Colonic mucosa (tissue), 4 donors: ENCODE results near the gene GRIA2. TPM values are rescaled to one million over a fixed set of nuclear protein-coding genes. Genes with fewer than 3 reads are reported as not detected.

Experiments used
- DNase-seq: peaks from one replicate; pipeline ENCODE4 v3.0.0-alpha.2; 2020
- H3K27ac ChIP-seq: fragments of 200-600 bp; one replicate; pipeline ENCODE4 v1.8.0; 2021
- H3K27me3 ChIP-seq: fragments of 200-600 bp; one replicate; pipeline ENCODE4 v1.8.0; 2021
- H3K36me3 ChIP-seq: fragments of 200-600 bp; one replicate; pipeline ENCODE4 v1.8.0; 2021
- H3K4me1 ChIP-seq: fragments of 200-600 bp; one replicate; pipeline ENCODE4 v1.8.0; 2021; ENCODE audit warnings: mild to moderate bottlenecking
- H3K4me3 ChIP-seq: fragments of 200-600 bp; one replicate; pipeline ENCODE4 v1.8.0; 2021
- H3K9ac ChIP-seq, 2 donors: one replicate each; pipeline ENCODE4 v1.7.0; 2013; ENCODE audit warnings: control low read depth in 2 of 2, low read depth in 2 of 2, low read length in 2 of 2
- H3K9me3 ChIP-seq: fragments of 200-600 bp; one replicate; pipeline ENCODE4 v1.8.0; 2021
- CTCF ChIP-seq: fragments of 200-600 bp; IDR thresholded peaks from one replicate; pipeline ENCODE4 v1.8.0; 2022; ENCODE audit warnings: antibody characterized with exemption, mild to moderate bottlenecking
- intact Hi-C: fragments of 100-400 bp; cut with DNase I; formaldehyde crosslinking; loops from one replicate; pipeline ENCODE4 v1.14.1; 2022
- total RNA-seq, 2 donors: library from RNA; stranded (reverse); fragmentation: NEBNext Ultra II Directional in 1 of 2; extraction: Animal tissue kit (Norgen Biotek cat#: 25700) in 1 of 2; gene quantifications; one replicate each; pipeline ENCODE4 v1.2.1, GENCODE V29; 2021
- donor health status: healthy.
- donor health status: DM: no; HTN: no; CAD: no.
- donor health status: DM: no; HTN: no; CAD: no.

Gene GRIA2
- total RNA-seq, 2 donors from 2014 or later, result not detected

DNA sequence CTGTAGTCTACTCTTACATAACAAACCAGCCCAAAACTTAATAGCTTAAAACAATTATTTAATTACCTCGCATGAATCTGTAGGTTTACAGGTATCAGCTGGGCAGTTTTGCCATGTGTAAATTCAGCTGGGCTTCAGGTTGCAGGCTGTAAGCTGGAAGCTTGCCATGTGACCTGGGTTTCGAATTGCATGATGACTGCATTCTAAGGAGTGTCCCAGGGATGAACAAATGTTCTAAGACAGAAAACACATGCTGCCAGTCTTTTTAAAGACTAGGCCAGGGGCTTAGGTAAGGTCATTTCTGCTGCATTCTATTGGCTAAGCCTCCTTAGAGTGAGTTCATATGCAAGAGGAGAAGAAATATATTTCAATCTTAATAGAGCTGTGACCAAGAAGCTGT, 44.8 kb downstream of the GRIA2 start:
- Histone ChIP-seq H3K4me1 (no peaks in the 10 kb centered on the region), H3K4me3 (no peak overlapping the region), H3K27ac (no peak overlapping the region), H3K9ac (no peak overlapping the region), H3K36me3 (no peaks in the 10 kb centered on the region), H3K27me3 (no peaks in the 10 kb centered on the region), H3K9me3 (no peaks in the 10 kb centered on the region)
- intact Hi-C loops, result no loop called here
- TF ChIP-seq CTCF, result no peak
- no peak for DNase-seq

DNA sequence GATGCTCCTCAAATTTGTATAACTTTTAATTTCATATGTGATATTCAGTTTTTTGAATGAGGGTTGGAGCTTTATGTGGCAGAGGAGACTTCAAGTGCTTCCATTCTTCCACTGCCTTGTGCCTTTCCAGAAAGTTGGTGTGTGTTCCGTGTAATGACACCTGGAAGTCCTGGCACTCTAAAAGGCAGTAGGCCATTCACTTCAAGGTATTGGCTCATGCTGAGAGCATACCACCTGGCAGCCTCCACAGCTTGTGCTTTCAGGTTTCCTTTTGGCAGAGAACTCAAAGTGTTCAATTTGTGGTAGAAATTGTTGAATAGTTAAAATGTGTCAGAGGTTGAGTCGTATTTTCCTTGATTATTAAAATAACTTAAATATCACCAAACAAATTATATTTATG, 49.6 kb downstream of the GRIA2 start:
- Histone ChIP-seq H3K27me3 (no peaks in the 10 kb centered on the region), H3K9ac (no peak overlapping the region), H3K9me3 (no peaks in the 10 kb centered on the region), H3K27ac (no peak overlapping the region), H3K4me3 (no peak overlapping the region), H3K36me3 (no peaks in the 10 kb centered on the region), H3K4me1 (no peaks in the 10 kb centered on the region)
- no peak for DNase-seq
- no peak for TF ChIP-seq CTCF
- intact Hi-C loops, result no loop called here

DNA sequence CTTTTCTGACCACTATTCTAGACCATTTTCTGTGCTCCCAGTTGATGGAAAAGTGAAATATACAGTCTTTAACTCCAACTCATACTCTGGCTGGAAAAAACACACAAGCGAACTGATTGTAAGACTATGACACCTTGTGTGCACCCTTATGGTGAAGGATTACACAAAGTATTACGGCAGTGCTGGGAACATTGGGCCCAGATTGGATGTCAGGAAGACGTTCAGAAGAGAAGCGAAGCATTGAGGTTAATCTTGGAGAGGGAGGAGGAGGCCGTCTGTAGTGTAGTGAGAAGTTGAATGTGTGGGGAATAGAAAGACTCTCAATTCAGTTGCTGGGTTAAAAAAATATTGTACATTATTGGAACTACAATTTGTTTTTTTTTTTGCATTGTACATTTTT, 50.0 kb downstream of the GRIA2 start:
- Histone ChIP-seq H3K4me3 (no peak overlapping the region), H3K36me3 (no peaks in the 10 kb centered on the region), H3K27ac (no peak overlapping the region), H3K4me1 (no peaks in the 10 kb centered on the region), H3K9me3 (no peaks in the 10 kb centered on the region), H3K27me3 (no peaks in the 10 kb centered on the region), H3K9ac (no peak overlapping the region)
- TF ChIP-seq CTCF, result no peak
- DNase-seq, result no peak
- intact Hi-C loops, result no loop called here

DNA sequence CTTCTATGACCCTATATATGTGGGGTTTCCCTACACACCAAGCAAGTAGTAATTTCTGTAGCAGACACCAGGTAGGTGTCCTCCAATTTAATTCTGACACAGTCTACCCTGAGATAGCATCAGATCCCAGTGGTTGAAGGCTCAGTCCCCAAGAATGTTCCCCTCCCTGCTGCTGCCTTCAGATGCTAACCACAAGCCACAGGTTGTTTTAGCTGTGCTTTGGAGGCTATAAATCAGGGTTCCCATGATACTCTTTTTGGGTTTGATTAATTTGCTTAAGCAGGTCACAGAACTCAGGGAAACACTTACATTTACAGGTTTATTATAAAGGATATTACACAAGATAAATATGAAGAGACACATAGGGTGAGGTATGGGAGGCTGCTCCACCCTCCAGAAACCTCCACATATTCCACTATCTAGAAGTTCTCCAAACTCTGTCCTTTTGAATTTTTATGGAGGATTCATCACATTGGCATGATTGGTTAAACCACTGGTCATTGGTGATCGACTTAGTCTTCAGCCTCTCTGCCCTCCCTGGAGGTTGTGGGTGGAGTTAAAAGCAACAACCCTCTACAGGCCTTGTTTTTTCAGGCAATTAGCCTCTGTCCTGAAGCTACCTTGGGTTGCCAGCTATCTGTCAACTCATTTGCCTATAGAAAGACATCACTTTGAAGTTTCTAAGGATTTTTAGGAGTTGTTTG, 50.8 kb downstream of the GRIA2 start:
- no peak overlapping the region for H3K9ac ChIP-seq
- DNase-seq, result no peak
- H3K36me3 ChIP-seq, result no peaks in the 10 kb centered on the region
- intact Hi-C loops, result no loop called here
- TF ChIP-seq CTCF, result no peak
- no peak overlapping the region for H3K4me3 ChIP-seq
- H3K4me1 ChIP-seq, result no peaks in the 10 kb centered on the region
- no peaks in the 10 kb centered on the region for H3K27me3 ChIP-seq
- no peaks in the 10 kb centered on the region for H3K9me3 ChIP-seq
- no peak overlapping the region for H3K27ac ChIP-seq

DNA sequence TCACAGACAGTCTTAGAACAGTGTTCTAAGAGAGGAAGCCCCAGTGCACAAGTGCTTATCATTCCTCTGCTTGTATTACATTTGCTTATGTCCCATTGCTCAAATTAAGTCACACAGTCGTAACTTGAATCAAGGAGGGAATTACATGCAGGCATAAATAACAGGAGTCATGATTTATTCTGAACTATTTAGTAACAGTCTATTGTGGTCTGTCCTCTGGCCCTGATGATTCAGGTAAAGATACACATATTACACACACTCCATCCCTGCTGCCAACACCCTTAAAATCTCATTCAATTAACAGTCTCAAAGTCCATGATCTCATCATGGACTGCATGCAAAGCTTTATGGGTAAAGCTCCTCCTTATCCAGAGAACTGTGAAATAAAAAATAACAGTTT, 60.1 kb downstream of the GRIA2 start:
- no peaks in the 10 kb centered on the region for H3K9me3 ChIP-seq
- no peaks in the 10 kb centered on the region for H3K36me3 ChIP-seq
- no peak overlapping the region for H3K4me3 ChIP-seq
- H3K9ac ChIP-seq, result no peak overlapping the region
- no peaks in the 10 kb centered on the region for H3K27me3 ChIP-seq
- no peaks in the 10 kb centered on the region for H3K4me1 ChIP-seq
- intact Hi-C loops, result no loop called here
- no peak for TF ChIP-seq CTCF
- no peak overlapping the region for H3K27ac ChIP-seq
- no peak for DNase-seq
